Omental fat pad (tissue), 4 donors: Measurements from ENCODE around the gene EXOC6B. TPM values are rescaled to one million over a fixed set of nuclear protein-coding genes. Genes with fewer than 3 reads are reported as not detected.
A peak's percentile ranks its signal among the peaks of the same experiment; 100 is the strongest.

Experiments used
- ATAC-seq: fragments of 150-250 bp; one replicate; pipeline ENCODE4 v1.9.1; 2016; ENCODE audit warnings: mild to moderate bottlenecking, moderate library complexity; ENCODE audit not compliant: low FRiP score
- DNase-seq: peaks from one replicate; pipeline ENCODE4 v3.0.0-alpha.2; 2019; ENCODE audit warnings: low spot score
- total RNA-seq, 4 donors: library from RNA; depleted of rRNA; stranded (reverse); fragments of >200 nt; gene quantifications; one replicate each; pipeline ENCODE4 v1.1.0, GENCODE V29; 2016
- TF ChIP-seq, protein P1 (sequence below), 3 donors: fragments of 450-650 bp; IDR thresholded peaks; one replicate each; pipeline ENCODE4 v1.5.1; 2016 to 2017; ENCODE audit warnings: antibody characterized with exemption in 3 of 3, mild to moderate bottlenecking in 3 of 3, moderate library complexity in 2 of 3

EXOC6B gene
- total RNA-seq, 4 donors from 2014 or later: 25.6 to 38.3 (median 30.1) TPM

DNA sequence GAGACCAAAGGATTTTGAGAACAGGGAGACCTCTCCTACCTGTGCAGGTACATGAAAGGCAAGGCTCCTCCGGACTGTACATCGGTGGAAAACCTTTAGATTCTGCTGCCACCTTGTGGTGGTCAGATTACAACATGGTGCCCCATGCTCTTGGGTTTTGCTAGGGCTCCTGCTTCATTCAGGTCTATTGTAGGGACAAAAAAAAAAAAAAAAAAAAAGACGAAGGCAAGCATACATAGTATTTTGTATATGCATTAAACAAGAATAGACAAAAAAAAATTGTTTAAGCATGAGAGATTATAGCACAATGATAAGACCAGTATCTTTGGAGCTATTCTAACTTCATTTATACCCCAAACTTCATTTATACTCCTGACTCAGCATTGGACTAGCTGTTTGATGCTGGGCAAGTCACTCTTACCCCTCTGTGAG lies 34.0 kb upstream of the EXOC6B start:
- TF ChIP-seq, protein P1, sequence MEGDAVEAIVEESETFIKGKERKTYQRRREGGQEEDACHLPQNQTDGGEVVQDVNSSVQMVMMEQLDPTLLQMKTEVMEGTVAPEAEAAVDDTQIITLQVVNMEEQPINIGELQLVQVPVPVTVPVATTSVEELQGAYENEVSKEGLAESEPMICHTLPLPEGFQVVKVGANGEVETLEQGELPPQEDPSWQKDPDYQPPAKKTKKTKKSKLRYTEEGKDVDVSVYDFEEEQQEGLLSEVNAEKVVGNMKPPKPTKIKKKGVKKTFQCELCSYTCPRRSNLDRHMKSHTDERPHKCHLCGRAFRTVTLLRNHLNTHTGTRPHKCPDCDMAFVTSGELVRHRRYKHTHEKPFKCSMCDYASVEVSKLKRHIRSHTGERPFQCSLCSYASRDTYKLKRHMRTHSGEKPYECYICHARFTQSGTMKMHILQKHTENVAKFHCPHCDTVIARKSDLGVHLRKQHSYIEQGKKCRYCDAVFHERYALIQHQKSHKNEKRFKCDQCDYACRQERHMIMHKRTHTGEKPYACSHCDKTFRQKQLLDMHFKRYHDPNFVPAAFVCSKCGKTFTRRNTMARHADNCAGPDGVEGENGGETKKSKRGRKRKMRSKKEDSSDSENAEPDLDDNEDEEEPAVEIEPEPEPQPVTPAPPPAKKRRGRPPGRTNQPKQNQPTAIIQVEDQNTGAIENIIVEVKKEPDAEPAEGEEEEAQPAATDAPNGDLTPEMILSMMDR (IDR thresholded peaks at IDR 0.05): no peak
- peak; percentile 58 for ATAC-seq
- no peak for DNase-seq

DNA sequence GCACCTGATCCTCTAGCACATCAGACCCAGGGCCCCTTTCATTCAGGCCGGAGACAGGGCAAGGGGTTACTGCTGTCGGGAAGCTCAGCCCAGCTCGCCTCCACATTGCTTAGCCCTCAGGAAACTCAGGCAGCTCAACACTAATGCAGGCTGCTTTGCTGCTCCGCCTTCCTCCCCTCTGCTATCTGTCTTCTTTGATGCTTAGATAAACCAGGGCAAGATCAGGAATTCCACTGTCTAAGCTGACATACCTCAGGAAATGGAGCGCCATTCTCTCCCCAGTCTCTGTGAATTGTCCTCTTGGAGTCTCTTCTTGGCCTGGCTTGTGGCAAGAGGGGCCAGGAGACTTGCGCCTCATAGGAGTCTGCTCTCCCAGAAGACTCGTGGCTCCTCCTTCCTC lies 25.5 kb upstream of the EXOC6B start:
- DNase-seq (no peak), ATAC-seq (no peak)
- TF ChIP-seq, protein P1 (IDR thresholded peaks at IDR 0.05): no peak

DNA sequence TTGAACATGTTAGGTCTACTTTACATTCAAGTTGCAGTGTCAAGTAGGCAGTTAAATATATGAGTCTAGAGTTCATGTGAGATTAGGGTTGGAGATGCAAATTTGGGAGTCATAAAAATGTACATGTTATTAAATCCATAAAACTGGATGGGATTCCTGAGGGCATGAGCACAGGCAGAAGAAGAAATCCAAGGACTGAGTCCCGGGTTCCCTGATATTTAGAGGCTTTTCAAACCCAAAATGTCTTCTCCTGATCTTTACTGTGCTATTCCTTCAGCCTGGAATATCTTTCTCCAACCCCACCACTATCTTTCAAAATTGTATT lies 23.3 kb upstream of the EXOC6B start:
- TF ChIP-seq, protein P1 (IDR thresholded peaks at IDR 0.05): no peak
- ATAC-seq (no peak), DNase-seq (no peak)

DNA sequence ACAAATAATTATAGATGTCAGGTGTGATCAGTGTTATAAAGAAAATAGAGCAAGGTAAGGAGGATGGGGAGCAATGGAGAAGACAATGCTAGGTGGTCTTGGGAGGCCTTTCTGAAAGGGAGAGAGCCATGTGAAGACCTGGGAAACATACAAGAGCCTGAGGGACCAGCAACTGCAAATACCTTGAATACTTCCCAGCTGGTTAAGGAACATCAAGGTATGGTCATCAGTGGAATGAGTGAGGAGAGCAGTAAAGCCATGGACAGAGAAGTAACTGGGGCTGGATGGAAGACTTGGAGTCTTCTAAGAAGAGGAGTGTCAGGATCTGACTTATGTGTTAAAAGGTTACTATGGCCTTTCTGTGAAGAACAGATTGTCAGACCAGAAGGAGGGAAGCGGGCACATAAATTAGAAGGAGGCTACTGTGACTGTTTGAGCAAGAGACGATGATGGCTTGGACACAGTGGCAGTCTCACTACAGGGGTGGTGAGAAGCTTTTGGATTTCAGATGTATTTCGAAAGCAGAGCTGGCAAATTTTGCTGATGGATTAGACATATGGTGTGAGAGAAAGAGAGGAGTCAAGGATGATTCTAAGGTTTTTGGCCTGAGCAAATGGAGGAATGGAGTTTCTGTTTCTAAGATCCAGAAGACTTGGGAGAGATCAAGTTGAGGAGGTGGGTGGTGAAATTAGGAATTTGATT lies 22.8 kb upstream of the EXOC6B start:
- no peak for DNase-seq
- no peak for ATAC-seq
- TF ChIP-seq, protein P1 (IDR thresholded peaks at IDR 0.05): no peak

DNA sequence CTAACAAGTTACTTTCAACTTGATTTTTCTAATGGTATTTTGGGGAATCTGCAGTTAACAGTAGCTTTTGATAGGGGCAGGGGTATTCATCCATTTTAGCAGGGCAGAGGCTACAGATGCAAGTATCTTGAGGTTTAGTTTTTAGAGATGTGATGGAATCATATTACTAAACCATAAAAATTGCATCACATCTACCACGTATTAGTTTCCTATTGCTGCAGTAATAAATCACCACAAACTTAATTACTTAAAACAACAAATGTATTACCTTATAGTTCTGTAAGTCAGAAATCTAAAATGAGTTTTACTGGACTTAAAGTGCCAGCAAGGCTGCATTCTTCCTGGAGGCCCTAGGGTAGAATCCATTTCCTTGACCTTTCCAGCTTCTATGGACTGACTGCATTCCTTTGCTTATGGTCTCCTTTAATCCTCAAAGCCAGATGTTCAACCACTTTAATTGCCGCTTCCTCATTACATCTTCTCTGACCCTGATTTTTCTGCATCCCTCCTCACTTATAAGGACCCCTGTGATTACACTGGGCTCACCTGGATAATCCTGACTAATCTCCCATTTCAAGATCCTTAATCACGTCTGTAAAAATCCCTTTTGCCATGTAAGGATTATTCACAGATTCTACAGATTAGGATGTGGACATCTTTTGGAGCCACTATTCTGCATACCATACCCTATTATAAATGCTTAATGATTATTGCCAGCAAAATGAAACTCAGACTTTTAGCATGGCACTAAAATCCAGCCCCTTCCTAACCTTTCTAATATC lies 21.9 kb upstream of the EXOC6B start:
- DNase-seq (no peak), ATAC-seq (no peak)
- TF ChIP-seq, protein P1 (IDR thresholded peaks at IDR 0.05): no peak

DNA sequence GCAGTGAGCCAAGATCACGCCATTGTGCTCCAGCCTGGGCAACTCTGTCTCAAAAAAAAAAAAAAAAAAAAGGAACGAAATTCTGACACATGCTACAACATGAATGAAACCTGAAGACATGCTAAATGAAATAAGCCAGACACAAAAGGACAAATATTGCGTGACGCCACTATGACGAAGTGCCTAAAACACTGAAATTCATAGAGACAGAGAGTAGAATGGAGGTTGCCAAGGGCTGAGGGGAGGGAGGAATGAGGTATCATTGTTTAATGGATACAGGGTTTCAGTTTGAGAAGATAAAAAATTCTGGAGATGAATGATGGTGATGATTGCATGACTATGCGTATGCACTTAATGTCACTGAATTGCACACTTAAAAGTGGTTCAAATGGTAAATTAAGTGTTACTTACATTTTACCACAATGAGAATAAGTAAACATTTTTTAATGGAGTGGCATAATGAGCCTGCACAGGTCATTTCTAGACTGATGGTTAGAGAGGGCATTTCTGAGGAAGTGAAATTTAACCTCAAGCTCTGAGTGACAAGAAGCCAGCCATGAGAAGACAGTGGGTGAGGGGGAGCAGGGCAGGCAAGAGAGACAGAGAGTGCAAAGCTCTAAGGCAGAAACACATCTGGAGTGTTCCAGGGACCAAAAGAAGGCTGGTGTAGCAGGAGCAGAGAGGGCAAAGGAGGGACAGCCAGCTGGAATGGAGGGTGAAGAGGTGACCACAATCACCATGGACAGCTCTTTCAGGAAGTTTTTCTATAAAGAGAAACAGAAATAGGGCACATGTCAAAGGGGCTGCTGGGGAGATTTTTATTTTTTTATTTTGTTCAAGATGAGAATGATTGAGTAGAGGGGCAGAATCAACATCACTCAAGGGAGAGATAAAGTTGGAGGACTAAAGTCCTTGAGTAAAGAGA lies 20.6 kb upstream of the EXOC6B start:
- ATAC-seq (no peak), DNase-seq (no peak)

More for the DNA sequence above, 20.6 kb upstream of the EXOC6B start:
- TF ChIP-seq, protein P1 (IDR thresholded peaks at IDR 0.05): no peak
